ENCODE data around the gene CDR2L.

CDR2L gene

DNA sequence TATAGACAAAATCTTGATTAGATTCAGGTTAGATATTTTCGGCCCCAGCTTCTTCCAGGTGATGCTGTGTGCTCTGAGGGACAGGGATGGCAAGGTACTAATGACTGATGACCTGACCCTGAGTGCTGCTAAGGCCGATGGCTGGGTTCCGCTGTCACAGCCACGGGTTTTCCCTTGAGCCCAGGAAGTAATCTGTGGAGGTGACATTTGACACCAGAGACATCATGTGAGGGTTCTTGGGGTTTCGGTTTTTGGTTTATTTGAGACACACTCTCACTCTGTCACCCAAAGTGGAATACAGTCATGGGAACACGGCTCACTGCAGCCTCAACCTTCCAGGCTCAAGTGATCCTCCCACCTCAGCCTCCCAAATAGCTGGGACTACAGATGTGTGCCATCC lies 41.9 kb upstream of the CDR2L start:
- H3K9me3 ChIP-seq: no peaks in the 10 kb centered on the region
- no peak overlapping the region for H3K4me3 ChIP-seq (ENCODE audit: low read depth in 1 of 2, low read length in 1 of 2)
- TF ChIP-seq, protein P1, sequence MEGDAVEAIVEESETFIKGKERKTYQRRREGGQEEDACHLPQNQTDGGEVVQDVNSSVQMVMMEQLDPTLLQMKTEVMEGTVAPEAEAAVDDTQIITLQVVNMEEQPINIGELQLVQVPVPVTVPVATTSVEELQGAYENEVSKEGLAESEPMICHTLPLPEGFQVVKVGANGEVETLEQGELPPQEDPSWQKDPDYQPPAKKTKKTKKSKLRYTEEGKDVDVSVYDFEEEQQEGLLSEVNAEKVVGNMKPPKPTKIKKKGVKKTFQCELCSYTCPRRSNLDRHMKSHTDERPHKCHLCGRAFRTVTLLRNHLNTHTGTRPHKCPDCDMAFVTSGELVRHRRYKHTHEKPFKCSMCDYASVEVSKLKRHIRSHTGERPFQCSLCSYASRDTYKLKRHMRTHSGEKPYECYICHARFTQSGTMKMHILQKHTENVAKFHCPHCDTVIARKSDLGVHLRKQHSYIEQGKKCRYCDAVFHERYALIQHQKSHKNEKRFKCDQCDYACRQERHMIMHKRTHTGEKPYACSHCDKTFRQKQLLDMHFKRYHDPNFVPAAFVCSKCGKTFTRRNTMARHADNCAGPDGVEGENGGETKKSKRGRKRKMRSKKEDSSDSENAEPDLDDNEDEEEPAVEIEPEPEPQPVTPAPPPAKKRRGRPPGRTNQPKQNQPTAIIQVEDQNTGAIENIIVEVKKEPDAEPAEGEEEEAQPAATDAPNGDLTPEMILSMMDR (IDR thresholded peaks at IDR 0.05): no peak
- peaks cover 92% of the 10 kb centered on the region for H3K27me3 ChIP-seq
- no peak overlapping the region for H3K27ac ChIP-seq
- no peaks in the 10 kb centered on the region for H3K36me3 ChIP-seq
- H3K4me1 ChIP-seq (ENCODE audit: control insufficient read depth in 1 of 2, insufficient read depth in 1 of 2, low read depth in 1 of 2, low read length in 1 of 2): no peaks in the 10 kb centered on the region

DNA sequence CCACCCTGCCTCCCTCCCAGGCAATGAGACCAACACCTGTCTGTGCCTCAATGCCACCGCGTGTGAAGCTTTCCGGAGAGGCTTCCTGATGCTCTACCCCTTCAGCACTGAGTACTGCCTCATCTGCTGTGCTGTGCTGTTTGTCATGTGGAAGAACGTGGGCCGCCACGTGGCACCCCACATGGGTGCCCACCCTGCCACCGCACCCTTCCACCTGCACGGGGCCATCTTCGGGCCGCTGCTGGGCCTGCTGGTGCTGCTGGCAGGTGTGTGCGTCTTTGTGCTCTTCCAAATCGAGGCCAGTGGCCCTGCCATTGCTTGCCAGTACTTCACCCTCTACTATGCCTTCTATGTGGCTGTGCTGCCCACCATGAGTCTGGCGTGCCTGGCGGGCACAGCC lies 40.8 kb upstream of the CDR2L start:
- H3K27ac ChIP-seq: no peak overlapping the region
- no peaks in the 10 kb centered on the region for H3K36me3 ChIP-seq
- TF ChIP-seq, protein P1 (IDR thresholded peaks at IDR 0.05): no peak
- H3K9me3 ChIP-seq: no peaks in the 10 kb centered on the region
- peaks cover 87% of the 10 kb centered on the region for H3K27me3 ChIP-seq
- H3K4me3 ChIP-seq (ENCODE audit: low read depth in 1 of 2, low read length in 1 of 2): no peak overlapping the region
- no peaks in the 10 kb centered on the region for H3K4me1 ChIP-seq (ENCODE audit: control insufficient read depth in 1 of 2, insufficient read depth in 1 of 2, low read depth in 1 of 2, low read length in 1 of 2)

DNA sequence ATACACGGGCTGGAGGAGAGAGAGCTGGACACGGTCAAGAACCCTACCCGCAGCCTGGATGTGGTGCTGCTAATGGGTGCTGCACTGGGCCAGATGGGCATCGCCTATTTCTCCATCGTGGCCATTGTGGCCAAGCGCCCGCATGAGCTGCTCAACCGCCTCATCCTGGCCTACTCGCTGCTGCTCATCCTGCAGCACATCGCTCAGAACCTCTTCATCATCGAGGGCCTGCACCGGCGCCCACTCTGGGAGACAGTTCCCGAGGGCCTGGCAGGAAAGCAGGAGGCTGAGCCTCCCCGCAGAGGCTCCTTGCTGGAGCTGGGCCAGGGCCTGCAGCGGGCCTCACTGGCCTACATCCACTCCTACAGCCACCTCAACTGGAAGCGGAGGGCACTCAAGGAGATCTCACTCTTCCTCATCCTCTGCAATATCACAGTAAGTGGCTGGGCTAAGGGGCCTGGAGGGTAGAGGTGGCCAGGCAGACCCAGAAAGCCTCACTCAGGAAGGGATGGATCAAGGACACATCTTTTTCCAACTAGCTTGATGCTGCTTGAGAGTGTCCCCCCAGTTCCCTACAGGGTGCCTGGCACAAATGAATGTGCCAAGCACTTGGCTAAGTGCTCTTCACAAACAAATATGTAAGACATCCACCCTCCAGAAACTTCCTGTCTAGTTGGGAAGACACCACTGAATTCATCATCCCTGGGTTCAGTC lies 40.2 kb upstream of the CDR2L start:
- Histone ChIP-seq H3K27me3 (peaks cover 87% of the 10 kb centered on the region), H3K27ac (no peak overlapping the region)
- TF ChIP-seq, protein P1 (IDR thresholded peaks at IDR 0.05): no peak

GRCh38 chr17:74949455-74950115 lies 37.8 kb upstream of the CDR2L start:
- H3K27me3 ChIP-seq: peaks cover 74% of the 10 kb centered on the region

More for the DNA sequence above, 40.2 kb upstream of the CDR2L start:
- no peaks in the 10 kb centered on the region for H3K4me1 ChIP-seq (ENCODE audit: control insufficient read depth in 1 of 2, insufficient read depth in 1 of 2, low read depth in 1 of 2, low read length in 1 of 2)
- no peaks in the 10 kb centered on the region for H3K9me3 ChIP-seq
- no peaks in the 10 kb centered on the region for H3K36me3 ChIP-seq
- no peak overlapping the region for H3K4me3 ChIP-seq (ENCODE audit: low read depth in 1 of 2, low read length in 1 of 2)

GRCh38 chr17:74950207-74950606 lies 37.2 kb upstream of the CDR2L start:
- H3K27me3 ChIP-seq: peaks cover 68% of the 10 kb centered on the region
- H3K36me3 ChIP-seq: no peaks in the 10 kb centered on the region

More at GRCh38 chr17:74949455-74950115, 37.8 kb upstream of the CDR2L start:
- no peak overlapping the region for H3K27ac ChIP-seq
- no peak overlapping the region for H3K4me3 ChIP-seq (ENCODE audit: low read depth in 1 of 2, low read length in 1 of 2)
- no peaks in the 10 kb centered on the region for H3K9me3 ChIP-seq
- H3K4me1 ChIP-seq (ENCODE audit: control insufficient read depth in 1 of 2, insufficient read depth in 1 of 2, low read depth in 1 of 2, low read length in 1 of 2): no peaks in the 10 kb centered on the region
- no peaks in the 10 kb centered on the region for H3K36me3 ChIP-seq
- TF ChIP-seq, protein P1 (IDR thresholded peaks at IDR 0.05): no peak

More at GRCh38 chr17:74950207-74950606, 37.2 kb upstream of the CDR2L start:
- H3K4me1 ChIP-seq (ENCODE audit: control insufficient read depth in 1 of 2, insufficient read depth in 1 of 2, low read depth in 1 of 2, low read length in 1 of 2): no peaks in the 10 kb centered on the region
- no peaks in the 10 kb centered on the region for H3K9me3 ChIP-seq
- TF ChIP-seq, protein P1 (IDR thresholded peaks at IDR 0.05): no peak
- no peak overlapping the region for H3K27ac ChIP-seq
- no peak overlapping the region for H3K4me3 ChIP-seq (ENCODE audit: low read depth in 1 of 2, low read length in 1 of 2)

All from neutrophil (primary cell).